Lower leg skin (tissue), 4 donors: Measurements from ENCODE around the gene GPR17. TPM values are rescaled to one million over a fixed set of nuclear protein-coding genes. Genes with fewer than 3 reads are reported as not detected.

Source experiments
- DNase-seq, 2 donors: peaks; one replicate each; pipeline ENCODE4 v3.0.0-alpha.2; 2019; ENCODE audit warnings: low spot score in 2 of 2
- H3K4me3 ChIP-seq: fragments of 200-600 bp; sonication (generic); 2 replicates; pipeline ENCODE4 v1.5.1; 2017; ENCODE audit warnings: mild to moderate bottlenecking, low read depth; ENCODE audit not compliant: poor library complexity, severe bottlenecking
- CTCF ChIP-seq, 3 donors: fragments of 450-650 bp; IDR thresholded peaks; one replicate each; pipeline ENCODE4 v1.5.1; 2016; ENCODE audit warnings: antibody characterized with exemption in 3 of 3, mild to moderate bottlenecking in 3 of 3, moderate library complexity in 2 of 3
- POLR2A ChIP-seq, 2 donors: fragments of 450-650 bp; IDR thresholded peaks; one replicate each; pipeline ENCODE4 v1.6.1; 2016 to 2017; ENCODE audit warnings: antibody characterized with exemption in 2 of 2, mild to moderate bottlenecking in 1 of 2, moderate library complexity in 1 of 2
- WGBS, 2 donors: methylation state at CpG; one replicate each; pipeline ENCODE4 v1.1.5; 2018; 5-methylcytosine and 5-hydroxymethylcytosine counted together
- intact Hi-C: fragments of 100-400 bp; cut with DNase I; formaldehyde crosslinking; loops from one replicate; pipeline ENCODE4 v1.15.0; 2023; ENCODE audit warnings: low total_unique reads
- total RNA-seq, 4 donors: library from RNA; depleted of rRNA; stranded (reverse); fragments of >200 nt; gene quantifications; one replicate each; pipeline ENCODE4 v1.1.0, GENCODE V29; 2016

Gene GPR17
- total RNA-seq, 4 donors from 2014 or later: 0.88 TPM; not detected in 3

GRCh38 chr2:127676906-127677305, 31.0 kb downstream of the GPR17 start:
- H3K4me3 ChIP-seq: no peak overlapping the region
- intact Hi-C loops: no loop called here
- TF ChIP-seq CTCF (IDR thresholded peaks at IDR 0.05) (no peak), POLR2A (IDR thresholded peaks at IDR 0.05) (no peak)
- DNase-seq: peak in 1 of 2 donors; percentile 84
- 88 to 97% methylated on average over 2 of the region's 2 CpGs for WGBS, 2 donors

GRCh38 chr2:127678531-127678930, 32.6 kb downstream of the GPR17 start:
- 83 to 87% methylated on average over 10 of the region's 10 CpGs for WGBS, 2 donors
- TF ChIP-seq POLR2A (IDR thresholded peaks at IDR 0.05): no peak
- peak in 1 of 2 donors; percentile 72 for DNase-seq
- intact Hi-C loops: no loop called here
- H3K4me3 ChIP-seq: no peak overlapping the region

GRCh38 chr2:127678991-127679390, 33.0 kb downstream of the GPR17 start:
- intact Hi-C loops: no loop called here
- TF ChIP-seq CTCF (IDR thresholded peaks at IDR 0.05) (no peak), POLR2A (IDR thresholded peaks at IDR 0.05) (no peak)
- peak in 1 of 2 donors; percentile 60 for DNase-seq
- 89 to 92% methylated on average over 6 of the region's 6 CpGs for WGBS, 2 donors
- H3K4me3 ChIP-seq: no peak overlapping the region

DNA sequence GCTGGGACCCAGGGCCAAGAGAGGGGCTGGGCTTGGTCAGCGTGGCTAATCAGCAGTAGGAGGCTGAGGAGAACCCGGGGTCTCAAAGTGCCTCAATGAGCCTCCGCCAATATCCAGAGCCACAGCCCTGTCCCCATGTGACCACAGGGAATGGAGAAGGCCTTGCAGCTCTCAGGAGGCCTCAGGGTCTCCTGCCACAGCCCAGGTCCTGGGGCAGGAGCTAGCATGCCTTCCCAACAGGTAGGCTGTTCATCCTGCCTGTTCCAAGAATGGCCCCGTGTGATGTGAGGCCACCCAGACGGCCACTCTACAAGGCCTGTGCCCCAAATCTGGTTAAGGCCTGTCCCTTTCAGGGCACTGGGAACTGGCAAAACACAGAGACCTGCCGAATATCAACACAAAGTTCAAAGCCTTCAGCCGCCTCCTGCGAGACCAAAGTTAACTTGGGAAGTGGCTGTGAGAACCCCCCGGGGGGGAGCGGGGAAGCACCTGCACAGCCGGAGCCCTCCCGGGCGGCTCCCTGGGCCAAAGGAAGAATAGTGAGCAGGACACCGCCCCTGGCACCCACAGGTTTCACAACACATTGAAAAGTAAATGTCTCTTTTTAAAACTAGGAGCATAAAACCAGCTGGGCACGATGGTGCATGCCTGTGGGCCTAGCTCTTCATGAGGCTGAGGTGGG, 33.9 kb downstream of the GPR17 start:
- TF ChIP-seq POLR2A (IDR thresholded peaks at IDR 0.05) (no peak), CTCF (IDR thresholded peaks at IDR 0.05) (no peak)
- intact Hi-C loops: no loop called here
- no peak overlapping the region for H3K4me3 ChIP-seq

DNA sequence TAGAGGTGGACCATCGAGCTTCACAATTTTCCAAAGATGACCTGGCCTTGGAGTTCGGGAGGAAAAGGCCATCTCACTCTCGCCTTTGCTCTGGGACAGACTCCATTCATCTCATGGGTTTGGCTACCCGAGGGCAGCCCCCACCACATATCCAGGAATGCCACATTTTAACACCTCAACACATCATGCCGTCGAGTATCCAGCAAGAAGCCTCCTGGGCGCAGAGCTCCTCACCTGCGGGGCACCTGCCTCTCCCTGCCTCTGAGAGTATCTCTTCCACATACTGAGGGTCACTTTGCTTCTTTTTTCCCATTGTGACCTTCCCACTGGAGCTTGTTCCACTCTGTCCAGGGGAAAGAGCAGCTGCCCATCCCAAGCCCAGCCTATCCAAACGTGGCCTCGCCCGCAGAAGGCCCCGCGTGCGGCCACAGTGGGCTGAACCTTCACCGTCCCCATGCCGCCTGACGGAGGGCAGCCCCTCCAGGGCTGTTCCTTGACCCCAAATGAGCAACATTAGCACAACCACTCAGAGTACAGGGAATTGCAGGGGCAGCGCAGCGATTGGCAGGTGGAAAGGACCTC, 34.8 kb downstream of the GPR17 start:
- intact Hi-C loops: no loop called here
- H3K4me3 ChIP-seq: no peak overlapping the region
- DNase-seq: no peak
- 85 to 87% methylated on average over 19 of the region's 19 CpGs for WGBS, 2 donors
- TF ChIP-seq CTCF (IDR thresholded peaks at IDR 0.05): no peak
- TF ChIP-seq POLR2A (IDR thresholded peaks at IDR 0.05): no peak

More for the DNA sequence above, 33.9 kb downstream of the GPR17 start:
- 78 to 81% methylated on average over 15 of the region's 15 CpGs for WGBS, 2 donors
- peak in 1 of 2 donors; percentile 80 for DNase-seq

DNA sequence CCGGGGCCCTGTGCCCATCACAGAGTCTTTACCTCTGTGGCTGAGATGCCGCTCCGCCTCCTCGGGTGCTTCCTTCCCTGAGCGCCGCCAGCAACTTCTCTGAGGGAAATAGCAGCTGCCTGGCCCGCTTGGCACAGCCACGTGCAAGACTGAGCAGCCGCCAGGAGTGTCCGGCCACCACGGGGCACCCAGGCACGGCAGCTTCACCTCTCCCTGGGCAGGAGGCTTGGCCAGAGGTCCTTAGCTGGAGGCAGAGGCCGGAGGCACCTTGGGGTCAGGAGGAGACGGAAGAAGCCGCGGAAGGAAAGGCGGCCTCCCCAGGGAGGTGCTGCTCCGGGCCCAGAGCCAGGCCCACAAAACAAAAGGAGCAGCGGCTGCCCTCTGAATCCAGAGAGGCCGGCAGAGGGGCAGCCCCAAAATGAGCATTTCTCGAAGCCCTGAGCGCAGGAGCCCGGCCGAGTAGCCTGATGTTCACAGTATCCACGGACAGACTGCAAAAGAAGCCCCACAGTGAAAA, 35.4 kb downstream of the GPR17 start:
- 45 to 55% methylated on average over 23 to 25 of the region's 25 CpGs for WGBS, 2 donors
- intact Hi-C loops: no loop called here
- H3K4me3 ChIP-seq: no peak overlapping the region
- TF ChIP-seq POLR2A (IDR thresholded peaks at IDR 0.05) (no peak), CTCF (IDR thresholded peaks at IDR 0.05) (no peak)
- peak in 1 of 2 donors; percentile 87 for DNase-seq
